IPS-11a (cell line): ENCODE data around the gene CCDC57.

ENCODE experiments used
- H3K4me3 ChIP-seq: one replicate; pipeline ENCODE4 v1.5.1; 2013; ENCODE audit warnings: low read depth, low read length, control low read depth

The CCDC57 gene

DNA sequence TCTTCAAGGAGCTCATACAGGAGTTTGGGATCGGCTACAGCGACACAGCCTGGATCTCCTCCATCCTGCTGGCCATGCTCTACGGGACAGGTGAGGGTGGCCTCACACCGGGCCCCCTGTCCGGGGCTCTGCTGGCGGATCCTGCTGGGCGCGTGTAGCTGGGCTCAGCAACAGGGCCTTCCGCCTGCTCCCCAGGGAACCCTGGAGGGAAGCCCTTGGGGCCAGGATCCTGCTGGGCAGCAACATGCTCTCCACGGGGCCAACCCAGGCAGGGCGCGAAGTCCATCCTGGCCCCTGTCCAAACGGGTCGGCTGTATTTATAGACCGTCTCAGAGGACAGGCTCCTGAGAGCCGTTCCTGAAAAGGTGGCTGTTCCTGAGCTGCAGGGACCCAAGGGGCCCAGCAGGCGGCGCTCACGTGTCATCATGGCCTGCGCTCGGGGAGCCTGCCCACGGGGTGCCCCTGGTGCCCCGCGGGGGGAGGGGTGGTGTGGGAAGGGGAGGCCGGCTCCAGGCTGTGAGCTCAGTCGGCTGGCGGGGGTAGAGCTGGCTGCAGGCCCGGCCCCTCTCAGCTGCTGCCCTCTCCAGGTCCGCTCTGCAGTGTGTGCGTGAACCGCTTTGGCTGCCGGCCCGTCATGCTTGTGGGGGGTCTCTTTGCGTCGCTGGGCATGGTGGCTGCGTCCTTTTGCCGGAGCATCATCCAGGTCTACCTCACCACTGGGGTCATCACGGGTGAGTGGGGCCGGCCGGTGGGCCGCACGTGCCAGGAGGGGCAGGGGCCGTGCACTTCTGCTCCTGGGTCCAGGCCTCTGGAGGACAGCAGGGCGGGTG is 23.7 kb upstream of the CCDC57 start:
- H3K4me3 ChIP-seq = no peak overlapping the region

DNA sequence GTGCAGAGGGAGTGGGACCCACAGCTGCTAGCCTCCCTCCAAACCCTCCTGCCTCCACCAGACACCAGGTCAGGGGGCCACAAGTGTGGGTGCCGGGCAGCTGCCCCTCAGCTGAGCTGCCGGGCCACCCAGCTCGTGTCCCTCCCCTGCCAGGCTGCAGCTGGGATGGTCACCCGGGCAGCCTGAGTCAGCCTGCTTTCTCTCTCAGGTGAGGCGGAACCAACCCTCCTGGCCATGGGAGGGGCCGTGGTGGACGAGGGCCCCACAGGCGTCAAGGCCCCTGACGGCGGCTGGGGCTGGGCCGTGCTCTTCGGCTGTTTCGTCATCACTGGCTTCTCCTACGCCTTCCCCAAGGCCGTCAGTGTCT is 23.1 kb upstream of the CCDC57 start:
- H3K4me3 ChIP-seq = no peak overlapping the region

- H3K4me3 ChIP-seq = no peak overlapping the region
These were observed 22.6 kb upstream of the CCDC57 start for GRCh38 chr17:82235056-82235774.

GRCh38 chr17:82234211-82235055 is 21.8 kb upstream of the CCDC57 start:
- no peak overlapping the region for H3K4me3 ChIP-seq

GRCh38 chr17:82232876-82233785 is 20.5 kb upstream of the CCDC57 start:
- H3K4me3 ChIP-seq = no peak overlapping the region

DNA sequence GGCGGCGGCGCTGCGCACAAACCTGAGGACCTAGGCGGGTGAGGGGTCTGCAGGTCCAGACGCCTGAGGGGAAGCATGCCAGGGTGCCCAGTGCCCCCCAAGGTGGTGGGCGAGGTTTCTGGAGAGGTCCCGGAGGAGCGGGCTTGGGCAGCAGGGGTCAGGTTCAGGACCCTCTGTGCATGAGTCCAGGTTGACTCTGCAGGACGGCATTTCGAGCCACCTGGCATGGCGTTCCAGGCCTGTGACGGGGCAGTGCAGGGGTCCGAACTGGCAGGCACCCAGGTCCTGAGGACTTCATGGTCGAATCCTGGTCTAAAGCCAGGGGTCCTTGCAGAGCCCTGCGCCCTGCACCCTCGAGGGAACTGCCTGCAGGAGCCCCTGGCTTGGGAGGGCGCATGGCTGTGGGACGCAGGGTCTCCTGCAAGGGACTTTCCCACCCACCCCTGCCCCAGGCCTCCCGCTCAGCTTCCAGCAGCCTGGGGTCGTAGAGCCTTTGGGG is 19.7 kb upstream of the CCDC57 start:
- H3K4me3 ChIP-seq = peak overlapping the region; percentile 8

- H3K4me3 ChIP-seq = peak overlapping the region; percentile 24
These were observed 19.1 kb upstream of the CCDC57 start for GRCh38 chr17:82231562-82232321.

GRCh38 chr17:82231312-82231561 is 18.6 kb upstream of the CCDC57 start:
- peak overlapping the region; percentile 24 for H3K4me3 ChIP-seq

- H3K4me3 ChIP-seq = peak overlapping the region; percentile 24
These were observed 18.1 kb upstream of the CCDC57 start for GRCh38 chr17:82230609-82231311.

- no peak overlapping the region for H3K4me3 ChIP-seq
These were observed 17.3 kb upstream of the CCDC57 start for GRCh38 chr17:82229698-82230608.

DNA sequence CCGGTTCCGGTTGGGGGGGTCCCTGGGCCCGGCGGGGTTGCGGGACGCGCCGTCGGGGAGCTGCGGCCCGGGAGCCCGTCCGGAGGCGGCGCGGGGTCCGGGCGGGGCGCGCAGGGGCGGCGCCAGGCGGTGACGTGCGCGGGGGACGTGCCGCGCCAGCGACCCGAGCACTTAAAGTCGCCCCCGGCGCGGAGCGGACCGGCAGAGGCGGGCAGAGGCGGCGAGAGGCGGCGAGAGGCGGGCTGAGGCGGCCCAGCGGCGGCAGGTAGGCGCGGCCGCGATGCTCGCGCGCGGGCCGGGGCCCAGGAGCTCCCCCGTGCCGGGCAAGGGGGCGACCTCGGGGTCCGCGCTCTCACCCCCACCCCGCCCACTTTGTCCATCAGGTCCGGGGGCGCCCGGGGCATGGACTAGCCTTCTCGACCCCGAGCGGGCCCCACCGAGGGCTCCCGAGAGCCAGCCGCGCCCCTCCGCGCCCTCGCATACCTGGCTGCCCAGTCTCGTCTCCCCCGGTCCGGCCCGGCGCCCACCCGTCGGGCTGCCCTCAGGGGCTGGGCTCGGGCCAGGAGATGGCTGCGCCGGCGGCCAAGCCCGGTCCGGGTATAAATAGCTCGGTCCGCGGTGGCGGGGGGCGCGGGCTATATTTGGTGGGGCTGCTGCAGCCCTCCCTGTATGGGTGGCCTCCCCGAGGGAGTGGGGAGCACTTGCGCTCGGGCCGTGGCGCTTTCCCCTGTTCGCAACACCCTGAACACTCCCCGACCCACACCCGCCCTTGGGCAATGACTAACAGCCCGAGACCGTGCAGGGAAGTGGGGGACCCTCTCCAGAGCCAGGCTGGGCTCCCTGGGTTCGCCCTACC is 16.4 kb upstream of the CCDC57 start, which contains the start of gene SLC16A3:
Gene SLC16A3 (plus strand): TSS at position 201 of the 856 bp plus-strand sequence. CDS start 6,967 bp downstream, outside the sequence.
- H3K4me3 ChIP-seq = peak within 1 kb of the TSS; percentile 27

DNA sequence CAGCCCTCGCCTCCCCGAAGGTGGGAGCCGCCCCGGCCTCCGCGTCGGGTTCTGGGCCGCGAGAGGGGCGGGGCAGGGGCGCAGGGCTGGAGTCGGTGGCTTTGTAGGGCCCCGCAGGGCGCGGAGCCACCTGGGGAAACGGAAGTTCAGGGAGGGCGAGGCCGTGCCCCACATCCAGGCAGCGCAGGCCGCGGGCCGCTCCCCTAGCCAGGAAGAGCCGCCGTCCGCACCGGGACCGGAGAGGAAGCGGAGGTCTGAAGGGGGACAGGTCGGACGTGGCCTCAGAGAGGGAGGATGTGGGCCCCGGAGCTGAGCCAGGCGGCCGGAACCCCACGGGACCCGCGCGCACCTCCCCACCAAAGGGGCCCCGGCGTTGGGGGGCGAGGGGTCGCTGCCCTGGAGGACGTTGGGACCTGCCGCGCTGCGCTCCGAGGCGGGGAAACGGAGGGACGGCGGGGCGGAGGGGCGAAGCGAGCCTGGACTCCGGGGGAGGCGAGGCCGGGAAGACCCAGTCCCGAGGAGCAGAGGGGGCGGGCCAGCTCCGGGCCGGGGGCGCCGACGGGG is 15.7 kb upstream of the CCDC57 start:
- H3K4me3 ChIP-seq = peak overlapping the region; percentile 4

DNA sequence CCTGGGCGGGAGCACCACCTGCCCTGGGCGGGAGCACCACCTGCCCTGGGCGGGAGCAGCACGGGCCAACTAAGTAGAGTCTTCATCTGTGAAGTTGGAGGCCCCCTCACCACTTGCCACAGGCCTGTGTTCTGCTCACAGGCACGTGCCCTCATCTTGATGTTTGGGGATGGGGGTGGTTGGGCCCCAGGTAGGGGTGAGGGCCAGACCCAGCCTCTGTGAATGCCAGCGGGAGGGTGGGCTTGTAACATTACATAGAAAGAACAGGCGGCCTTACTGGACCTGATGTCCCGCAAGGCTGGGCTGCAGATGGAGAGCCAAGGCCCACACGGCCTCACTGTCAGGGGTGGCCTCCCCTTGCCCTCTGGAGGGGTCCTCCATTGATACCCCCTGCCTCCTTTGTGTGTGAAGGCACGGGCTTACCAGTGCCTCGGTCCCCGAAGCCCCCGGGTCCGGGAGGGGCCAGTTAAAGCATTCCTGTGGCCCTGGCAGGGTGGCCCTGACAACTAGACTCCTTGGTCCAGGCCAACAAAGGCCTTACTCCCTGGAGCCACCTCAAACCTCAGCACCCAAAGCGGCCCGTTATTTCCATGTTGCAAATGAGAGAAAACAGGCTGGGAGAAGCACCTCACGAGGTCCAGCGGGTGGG is 15.1 kb upstream of the CCDC57 start:
- no peak overlapping the region for H3K4me3 ChIP-seq

- H3K4me3 ChIP-seq = no peak overlapping the region
These were observed 14.4 kb upstream of the CCDC57 start for GRCh38 chr17:82226809-82227628.

DNA sequence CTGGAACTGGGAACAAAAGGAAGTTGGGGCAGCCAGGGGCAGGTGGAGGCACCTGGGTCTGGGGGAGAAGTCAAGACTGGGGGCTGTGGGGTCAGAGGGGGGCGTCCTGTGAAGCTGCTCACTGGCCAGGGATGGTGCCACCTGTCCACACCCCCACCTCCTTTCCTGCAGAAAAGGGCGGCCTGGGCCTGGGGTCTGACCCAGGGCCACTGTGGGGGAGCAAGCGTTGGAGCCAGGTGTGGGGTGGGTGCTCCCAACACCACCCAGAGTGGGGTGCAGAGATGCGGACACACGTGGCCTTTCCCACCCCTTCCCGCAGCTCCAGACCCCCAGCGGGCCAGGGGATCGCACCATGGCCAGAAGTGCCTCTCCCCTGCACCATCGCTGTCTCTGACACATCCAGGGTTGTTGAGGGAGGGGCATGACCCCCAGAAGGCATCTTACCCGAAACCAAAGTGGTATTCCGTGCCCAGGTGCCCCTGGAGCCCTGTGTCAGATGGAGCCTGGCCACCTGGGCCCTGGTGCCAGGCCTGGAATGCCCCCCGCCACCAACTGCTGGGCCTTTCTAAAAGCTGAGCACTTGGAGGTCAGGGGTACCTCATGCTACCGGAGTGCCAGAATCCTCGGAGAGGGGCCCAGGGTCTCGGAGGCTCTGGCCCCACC is 13.6 kb upstream of the CCDC57 start:
- no peak overlapping the region for H3K4me3 ChIP-seq
